Stomach (tissue), 9 donors: Measurements from ENCODE around the gene ENAH. TPM values are rescaled to one million over a fixed set of nuclear protein-coding genes. Genes with fewer than 3 reads are reported as not detected.
A peak's percentile ranks its signal among the peaks of the same experiment; 100 is the strongest.

Source experiments
- DNase-seq, 2 donors: peaks; one replicate each; pipeline versions ENCODE4 v3.0.0 to v3.0.0-alpha.2; 2013 to 2019
- H3K27ac ChIP-seq, 5 donors: fragments of 200-600 bp in 4 of 5; sonication (generic) in 4 of 5; one replicate each; pipeline ENCODE4 v1.5.1; 2013 to 2019; ENCODE audit warnings: mild to moderate bottlenecking in 1 of 5, moderate library complexity in 1 of 5
- H3K27me3 ChIP-seq, 3 donors: fragments of 200-600 bp; sonication (generic); one replicate each; pipeline ENCODE4 v1.5.1; 2017 to 2019; ENCODE audit warnings: mixed run types in 1 of 3
- H3K36me3 ChIP-seq, 4 donors: fragments of 200-600 bp; sonication (generic); 1 replicate in 3 of 4; 2 replicates in 1 of 4; pipeline ENCODE4 v1.5.1; 2016 to 2019
- H3K4me1 ChIP-seq, 4 donors: fragments of 200-600 bp; sonication (generic); one replicate each; pipeline ENCODE4 v1.5.1; 2016 to 2019
- H3K4me3 ChIP-seq, 4 donors: fragments of 200-600 bp; sonication (generic) in 3 of 4; one replicate each; pipeline ENCODE4 v1.5.1; 2016 to 2019; ENCODE audit warnings: mild to moderate bottlenecking in 1 of 4
- H3K9me3 ChIP-seq, 4 donors: fragments of 200-600 bp; sonication (generic); one replicate each; pipeline ENCODE4 v1.5.1; 2016 to 2019
- EP300 ChIP-seq: sonication (generic); formaldehyde crosslinking; IDR thresholded peaks from one replicate; pipeline ENCODE4 v1.6.1; 2017; ENCODE audit warnings: antibody characterized with exemption
- POLR2A ChIP-seq, 4 donors: fragments of 450-650 bp; IDR thresholded peaks; one replicate each; pipeline ENCODE4 v1.6.1; 2016; ENCODE audit warnings: antibody characterized with exemption in 4 of 4, control low read depth in 2 of 4, mild to moderate bottlenecking in 1 of 4, moderate library complexity in 1 of 4
- POLR2AphosphoS5 ChIP-seq, 3 donors: sonication (generic); formaldehyde crosslinking; IDR thresholded peaks; one replicate each; pipeline ENCODE4 v1.6.1; 2016; ENCODE audit warnings: antibody characterized with exemption in 3 of 3
- WGBS, 5 donors: extraction: QIAGEN DNeasy Blood & Tissue Kit in 3 of 5; methylation state at CpG; one replicate each; pipeline versions ENCODE4 v1.1.5 to v1.1.7; 2013 to 2018; 5-methylcytosine and 5-hydroxymethylcytosine counted together
- intact Hi-C: fragments of 100-400 bp; cut with DNase I; formaldehyde crosslinking; loops from one replicate; pipeline ENCODE4 v1.15.1; 2023; ENCODE audit warnings: low total_unique reads
- polyA plus RNA-seq, 3 donors: library from polyadenylated mRNA; stranded (reverse); fragments of 200-250 nt; gene quantifications; one replicate each; pipeline ENCODE4 v1.2.3, GENCODE V29; 2013
- total RNA-seq, 5 donors: library from RNA; depleted of rRNA; stranded (reverse); fragments of >200 nt; gene quantifications; one replicate each; pipeline versions ENCODE4 v1.1.0 to v1.2.3, GENCODE V29; 2014 to 2016
- TF ChIP-seq, protein P1 (sequence below), 7 experiments: fragments of 450-650 bp in 4 of 7; fragments of 200-600 bp in 3 of 7; sonication (generic) in 3 of 7; IDR thresholded peaks; one replicate each; pipeline ENCODE4 v1.5.1; 2016 to 2019; ENCODE audit warnings: antibody characterized with exemption in 7 of 7, control low read depth in 2 of 7, mild to moderate bottlenecking in 1 of 7
- donor health status: healthy with polysubstance abuse.
- donor health status: Bipolar disorder and iron deficiency.
- donor health status: healthy.

Gene ENAH
- total and polyA plus RNA-seq, 8 donors = 8.5 to 186 (median 110) TPM

DNA sequence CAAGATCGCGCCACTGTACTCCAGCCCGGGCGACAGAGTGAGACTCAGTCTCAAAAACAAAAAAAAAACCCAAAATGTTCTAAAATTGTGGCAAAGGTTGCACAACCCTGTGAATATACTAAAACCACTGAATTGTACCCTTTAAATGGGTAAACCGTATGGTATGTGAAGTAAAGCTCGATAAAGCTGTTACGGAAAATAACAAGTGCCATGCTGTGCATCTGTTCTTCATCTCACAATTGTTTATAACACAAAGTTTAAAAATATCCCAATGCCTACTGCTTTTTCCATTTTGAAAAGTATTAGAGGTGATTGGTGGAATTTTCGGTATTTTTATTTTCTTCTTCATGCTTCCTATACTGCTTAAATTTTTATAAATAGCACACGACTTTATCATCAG is 111.5 kb downstream of the ENAH start:
- peaks cover 0 to 39% (median 18%) of the 10 kb centered on the region in 4 donors for H3K4me1 ChIP-seq
- TF ChIP-seq, protein P1, sequence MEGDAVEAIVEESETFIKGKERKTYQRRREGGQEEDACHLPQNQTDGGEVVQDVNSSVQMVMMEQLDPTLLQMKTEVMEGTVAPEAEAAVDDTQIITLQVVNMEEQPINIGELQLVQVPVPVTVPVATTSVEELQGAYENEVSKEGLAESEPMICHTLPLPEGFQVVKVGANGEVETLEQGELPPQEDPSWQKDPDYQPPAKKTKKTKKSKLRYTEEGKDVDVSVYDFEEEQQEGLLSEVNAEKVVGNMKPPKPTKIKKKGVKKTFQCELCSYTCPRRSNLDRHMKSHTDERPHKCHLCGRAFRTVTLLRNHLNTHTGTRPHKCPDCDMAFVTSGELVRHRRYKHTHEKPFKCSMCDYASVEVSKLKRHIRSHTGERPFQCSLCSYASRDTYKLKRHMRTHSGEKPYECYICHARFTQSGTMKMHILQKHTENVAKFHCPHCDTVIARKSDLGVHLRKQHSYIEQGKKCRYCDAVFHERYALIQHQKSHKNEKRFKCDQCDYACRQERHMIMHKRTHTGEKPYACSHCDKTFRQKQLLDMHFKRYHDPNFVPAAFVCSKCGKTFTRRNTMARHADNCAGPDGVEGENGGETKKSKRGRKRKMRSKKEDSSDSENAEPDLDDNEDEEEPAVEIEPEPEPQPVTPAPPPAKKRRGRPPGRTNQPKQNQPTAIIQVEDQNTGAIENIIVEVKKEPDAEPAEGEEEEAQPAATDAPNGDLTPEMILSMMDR (IDR thresholded peaks at IDR 0.05) = no peak
- no peak for TF ChIP-seq EP300
- no peak for TF ChIP-seq POLR2A (IDR thresholded peaks at IDR 0.05)
- no peak for TF ChIP-seq POLR2AphosphoS5 (IDR thresholded peaks at IDR 0.05)
- DNase-seq = no peak
- H3K27ac ChIP-seq = peak overlapping the region in 1 of 5 donors; percentile 54
- H3K36me3 ChIP-seq = no peaks in the 10 kb centered on the region
- no peak overlapping the region for H3K4me3 ChIP-seq
- intact Hi-C loops = no loop called here
- no peaks in the 10 kb centered on the region for H3K9me3 ChIP-seq
- no peaks in the 10 kb centered on the region for H3K27me3 ChIP-seq
- 85 to 97% (median 95%) methylated on average over 9 of the region's 9 CpGs for WGBS, 5 donors

DNA sequence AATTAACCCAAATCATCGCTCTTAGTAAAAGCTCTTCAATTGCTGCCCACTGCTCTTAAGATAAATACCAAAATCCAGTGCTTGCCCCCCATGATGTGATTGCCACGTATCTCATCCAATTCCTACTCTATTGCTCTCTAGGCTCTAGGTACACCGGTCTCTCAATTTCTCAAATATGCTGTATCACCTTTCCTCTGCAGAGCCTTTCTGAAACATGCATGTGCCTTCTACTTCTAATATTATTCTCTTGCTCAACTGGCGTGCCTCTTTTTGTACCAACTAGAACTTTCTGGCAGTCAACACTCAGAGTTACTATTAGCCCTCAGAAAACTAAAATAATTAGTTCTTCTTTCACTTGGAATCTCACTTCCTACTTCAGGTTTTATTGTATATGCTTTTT is 113.3 kb downstream of the ENAH start:
- no peaks in the 10 kb centered on the region for H3K9me3 ChIP-seq
- no peaks in the 10 kb centered on the region for H3K27me3 ChIP-seq
- 84 to 92% (median 89%) methylated on average over 4 of the region's 4 CpGs for WGBS, 5 donors
- H3K27ac ChIP-seq = no peak overlapping the region
- intact Hi-C loops = no loop called here
- H3K4me1 ChIP-seq = peaks cover 0 to 39% (median 15%) of the 10 kb centered on the region in 4 donors
- no peak overlapping the region for H3K4me3 ChIP-seq
- no peaks in the 10 kb centered on the region for H3K36me3 ChIP-seq
- no peak for DNase-seq
- no peak for TF ChIP-seq POLR2A (IDR thresholded peaks at IDR 0.05)
- TF ChIP-seq, protein P1 (IDR thresholded peaks at IDR 0.05) = no peak
- no peak for TF ChIP-seq POLR2AphosphoS5 (IDR thresholded peaks at IDR 0.05)
- no peak for TF ChIP-seq EP300

DNA sequence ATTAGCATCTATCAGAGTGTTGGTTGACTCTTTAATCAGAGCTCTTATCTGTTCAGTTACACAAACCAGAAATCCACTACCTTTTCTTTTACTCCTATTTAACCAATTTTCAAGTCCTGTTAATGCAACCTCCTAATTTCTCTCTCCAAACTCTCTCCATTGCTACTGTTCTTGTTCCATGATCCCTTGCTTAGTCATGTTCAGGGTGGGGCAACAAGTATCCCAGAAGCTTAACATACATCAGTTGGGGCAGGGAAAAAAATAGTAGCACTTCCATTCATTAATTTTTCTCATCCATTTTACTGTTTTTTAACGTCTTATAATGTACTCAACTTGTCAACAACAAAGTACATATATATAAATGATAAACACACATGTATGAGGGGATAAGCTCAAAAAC is 113.9 kb downstream of the ENAH start:
- 53 to 68% (median 63%) methylated on average over 1 of the region's 1 CpG for WGBS, 5 donors

DNA sequence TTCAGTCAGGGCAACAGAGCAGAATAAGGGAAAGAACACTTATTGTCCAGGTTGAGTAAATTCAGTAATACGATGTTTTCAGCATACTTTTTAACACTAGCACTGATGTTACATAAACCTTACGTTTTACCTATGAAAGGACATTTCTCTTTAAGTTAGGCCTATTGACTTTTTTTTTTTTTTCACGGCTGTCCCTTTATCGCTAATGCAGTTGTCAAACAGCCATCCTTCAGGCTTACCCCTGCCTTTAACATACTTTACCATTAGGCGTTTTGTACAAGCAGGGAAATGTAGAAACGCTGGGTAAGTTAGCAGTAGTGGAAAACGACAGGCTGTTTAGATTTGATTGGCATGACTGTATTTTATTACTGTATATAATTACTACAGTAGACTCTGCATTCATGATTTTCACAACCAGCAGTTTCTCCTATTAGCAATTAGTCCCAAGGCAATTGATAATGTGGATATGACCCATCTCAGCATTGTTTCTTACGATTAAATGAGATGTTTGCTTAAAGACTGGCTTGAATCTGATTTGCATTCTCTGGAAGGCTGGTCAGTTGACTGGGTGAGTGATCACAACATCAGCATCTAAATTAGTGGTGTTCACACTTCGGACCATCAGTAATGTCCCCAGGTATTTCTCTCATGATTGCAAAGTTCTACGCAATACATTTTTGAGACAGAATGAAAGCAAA is 115.2 kb downstream of the ENAH start:
- intact Hi-C loops = no loop called here
- Histone ChIP-seq H3K27ac (no peak overlapping the region), H3K4me1 (peaks cover 0 to 47% (median 19%) of the 10 kb centered on the region in 4 donors), H3K36me3 (no peaks in the 10 kb centered on the region), H3K9me3 (no peaks in the 10 kb centered on the region), H3K4me3 (no peak overlapping the region), H3K27me3 (no peaks in the 10 kb centered on the region)
- WGBS, 5 donors = 65 to 74% (median 69%) methylated on average over 10 of the region's 10 CpGs
- DNase-seq = no peak
- no peak for TF ChIP-seq POLR2AphosphoS5 (IDR thresholded peaks at IDR 0.05)
- no peak for TF ChIP-seq POLR2A (IDR thresholded peaks at IDR 0.05)
- TF ChIP-seq, protein P1 (IDR thresholded peaks at IDR 0.05) = no peak
- no peak for TF ChIP-seq EP300

More for the DNA sequence above, 113.9 kb downstream of the ENAH start:
- no peaks in the 10 kb centered on the region for H3K9me3 ChIP-seq
- no peak for DNase-seq
- no peaks in the 10 kb centered on the region for H3K27me3 ChIP-seq
- H3K4me1 ChIP-seq = peaks cover 0 to 38% (median 14%) of the 10 kb centered on the region in 4 donors
- no peaks in the 10 kb centered on the region for H3K36me3 ChIP-seq
- no peak for TF ChIP-seq EP300
- TF ChIP-seq, protein P1 (IDR thresholded peaks at IDR 0.05) = no peak
- no peak for TF ChIP-seq POLR2A (IDR thresholded peaks at IDR 0.05)
- TF ChIP-seq POLR2AphosphoS5 (IDR thresholded peaks at IDR 0.05) = no peak
- intact Hi-C loops = no loop called here
- H3K4me3 ChIP-seq = no peak overlapping the region
- no peak overlapping the region for H3K27ac ChIP-seq
